ENCODE measurements around the gene LRMDA.

Gene LRMDA

GRCh38 chr10:75944061-75944460 lies 512.6 kb downstream of the LRMDA start:
- no peaks in the 10 kb centered on the region for H3K27me3 ChIP-seq (ENCODE audit: low read depth)
- H3K4me3 ChIP-seq, result no peak overlapping the region
- DNase-seq (ENCODE audit: low spot score in 2 of 2), result no peak
- no peaks in the 10 kb centered on the region for H3K4me1 ChIP-seq
- in situ Hi-C loops (cut with MboI; ENCODE audit: low sequenced_read_pairs), result no loop called here
- no peaks in the 10 kb centered on the region for H3K36me3 ChIP-seq (replicated peaks)
- no peaks in the 10 kb centered on the region for H3K9me3 ChIP-seq

- Histone ChIP-seq H3K4me1 (no peaks in the 10 kb centered on the region), H3K9me3 (no peaks in the 10 kb centered on the region), H3K36me3 (replicated peaks) (no peaks in the 10 kb centered on the region), H3K4me3 (no peak overlapping the region), H3K27me3 (ENCODE audit: low read depth) (no peaks in the 10 kb centered on the region)
- no peak for DNase-seq (ENCODE audit: low spot score in 2 of 2)
- in situ Hi-C loops (cut with MboI; ENCODE audit: low sequenced_read_pairs), result no loop called here
Observed at GRCh38 chr10:75948583-75948982, 517.2 kb downstream of the LRMDA start.

DNA sequence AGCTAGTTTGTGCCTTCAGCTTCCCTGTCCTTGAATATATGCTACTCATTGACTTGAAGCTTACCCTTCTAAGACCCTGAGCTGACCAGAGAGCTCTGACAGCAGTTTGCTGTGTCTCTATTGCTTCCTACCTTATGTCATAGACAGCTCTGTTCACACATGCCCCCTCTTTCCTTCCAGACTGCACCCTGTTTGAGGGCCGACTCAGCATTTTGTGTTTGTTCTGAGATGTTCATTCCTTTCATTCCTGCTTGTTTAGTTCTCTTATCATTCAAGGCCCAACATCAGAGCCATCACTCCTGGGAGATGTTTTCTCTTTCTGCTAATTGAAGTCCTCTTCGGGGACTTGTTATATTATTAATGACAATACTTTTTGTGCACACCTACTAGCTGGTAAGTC lies 518.9 kb downstream of the LRMDA start:
- DNase-seq (ENCODE audit: low spot score in 2 of 2), result no peak
- in situ Hi-C loops (cut with MboI; ENCODE audit: low sequenced_read_pairs), result no loop called here
- Histone ChIP-seq H3K4me3 (no peak overlapping the region), H3K36me3 (replicated peaks) (no peaks in the 10 kb centered on the region), H3K27me3 (ENCODE audit: low read depth) (no peaks in the 10 kb centered on the region), H3K9me3 (no peaks in the 10 kb centered on the region), H3K4me1 (no peaks in the 10 kb centered on the region)

DNA sequence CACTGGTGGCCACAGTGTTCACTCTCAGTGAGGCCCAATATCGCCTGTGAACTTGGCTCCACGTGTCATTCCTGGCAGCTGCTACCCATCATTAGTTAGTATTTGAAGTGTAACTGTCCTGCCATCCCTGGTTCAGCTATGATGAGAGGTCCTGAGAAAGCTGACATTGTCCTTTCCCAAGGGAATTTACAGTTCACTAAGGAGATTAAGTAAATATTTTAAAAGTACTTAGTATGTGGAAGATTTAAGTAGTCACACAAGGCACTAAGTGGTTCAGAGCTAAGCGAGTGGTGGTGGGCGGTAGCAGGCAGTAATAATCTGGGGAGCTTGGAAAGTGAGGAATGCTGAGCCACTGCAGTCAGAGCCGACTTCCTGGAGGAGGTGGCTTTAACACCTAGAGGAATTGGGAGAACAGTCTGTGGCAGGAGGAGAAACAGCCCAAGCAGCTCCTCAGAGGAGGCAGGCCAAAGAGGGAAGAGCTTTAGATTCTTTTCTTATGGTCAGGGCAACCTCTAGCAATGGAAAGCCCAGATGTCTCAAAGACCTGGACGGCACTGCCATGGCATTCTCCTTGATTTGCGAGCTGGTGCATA lies 519.7 kb downstream of the LRMDA start:
- Histone ChIP-seq H3K4me3 (no peak overlapping the region), H3K9me3 (no peaks in the 10 kb centered on the region), H3K36me3 (replicated peaks) (no peaks in the 10 kb centered on the region), H3K27me3 (ENCODE audit: low read depth) (no peaks in the 10 kb centered on the region), H3K4me1 (no peaks in the 10 kb centered on the region)
- DNase-seq (ENCODE audit: low spot score in 2 of 2), result no peak
- in situ Hi-C loops (cut with MboI; ENCODE audit: low sequenced_read_pairs), result no loop called here

GRCh38 chr10:75951627-75952026 lies 520.2 kb downstream of the LRMDA start:
- Histone ChIP-seq H3K9me3 (no peaks in the 10 kb centered on the region), H3K27me3 (ENCODE audit: low read depth) (no peaks in the 10 kb centered on the region), H3K4me1 (no peaks in the 10 kb centered on the region), H3K4me3 (no peak overlapping the region), H3K36me3 (replicated peaks) (no peaks in the 10 kb centered on the region)
- in situ Hi-C loops (cut with MboI; ENCODE audit: low sequenced_read_pairs), result no loop called here
- no peak for DNase-seq (ENCODE audit: low spot score in 2 of 2)

- no peaks in the 10 kb centered on the region for H3K36me3 ChIP-seq (replicated peaks)
- H3K4me1 ChIP-seq, result no peaks in the 10 kb centered on the region
- H3K4me3 ChIP-seq, result no peak overlapping the region
- no peaks in the 10 kb centered on the region for H3K27me3 ChIP-seq (ENCODE audit: low read depth)
- H3K9me3 ChIP-seq, result no peaks in the 10 kb centered on the region
- in situ Hi-C loops (cut with MboI; ENCODE audit: low sequenced_read_pairs), result no loop called here
- DNase-seq (ENCODE audit: low spot score in 2 of 2), result no peak
Observed at GRCh38 chr10:75952093-75952492, 520.7 kb downstream of the LRMDA start.

DNA sequence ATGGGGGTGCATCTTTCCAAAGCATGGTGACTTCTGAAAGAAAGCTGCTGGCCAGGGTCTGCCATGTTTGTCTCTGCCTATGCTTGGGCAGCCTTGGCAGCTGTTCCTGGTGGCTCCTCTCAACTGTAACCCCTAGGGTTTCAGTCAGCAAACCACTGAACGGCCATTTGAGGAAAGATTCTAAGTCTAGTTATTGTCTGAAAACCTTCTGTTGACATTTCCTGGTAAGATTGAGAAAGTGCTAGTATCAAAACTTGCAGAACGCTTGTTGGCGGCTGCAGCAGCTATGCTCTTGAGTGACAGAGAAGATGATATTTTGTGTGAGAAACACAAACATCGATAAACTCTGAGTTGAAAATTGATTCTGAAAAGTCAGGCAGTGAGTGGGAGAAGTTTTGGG lies 523.1 kb downstream of the LRMDA start:
- DNase-seq (ENCODE audit: low spot score in 2 of 2), result no peak
- Histone ChIP-seq H3K4me3 (no peak overlapping the region), H3K4me1 (no peaks in the 10 kb centered on the region), H3K27me3 (ENCODE audit: low read depth) (no peaks in the 10 kb centered on the region), H3K9me3 (no peaks in the 10 kb centered on the region), H3K36me3 (replicated peaks) (no peaks in the 10 kb centered on the region)
- in situ Hi-C loops (cut with MboI; ENCODE audit: low sequenced_read_pairs), result no loop called here

- DNase-seq (ENCODE audit: low spot score in 2 of 2), result no peak
- in situ Hi-C loops (cut with MboI; ENCODE audit: low sequenced_read_pairs), result no loop called here
- Histone ChIP-seq H3K4me1 (no peaks in the 10 kb centered on the region), H3K36me3 (replicated peaks) (no peaks in the 10 kb centered on the region), H3K4me3 (no peak overlapping the region), H3K27me3 (ENCODE audit: low read depth) (no peaks in the 10 kb centered on the region), H3K9me3 (no peaks in the 10 kb centered on the region)
Observed at GRCh38 chr10:75955973-75956502, 524.6 kb downstream of the LRMDA start.

DNA sequence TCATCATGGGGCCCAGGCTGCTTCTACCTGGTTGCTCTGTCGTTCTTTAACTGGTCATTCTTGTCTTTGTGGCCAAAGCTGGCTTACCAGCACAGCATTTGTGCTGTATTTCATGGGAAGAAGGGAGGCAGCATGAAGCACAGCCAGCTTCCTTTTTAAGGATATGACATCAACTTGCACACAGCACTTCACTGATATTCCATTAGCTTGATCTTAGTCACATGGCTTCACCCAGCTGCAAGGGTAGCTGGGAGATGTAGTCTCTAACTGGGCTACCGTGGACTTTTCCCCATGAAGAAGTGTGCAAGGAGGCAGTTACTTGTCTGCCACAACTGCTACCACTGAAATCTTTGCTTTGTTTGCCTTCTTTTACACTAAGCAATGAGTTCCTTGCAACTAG lies 525.2 kb downstream of the LRMDA start:
- in situ Hi-C loops (cut with MboI; ENCODE audit: low sequenced_read_pairs), result no loop called here
- no peaks in the 10 kb centered on the region for H3K36me3 ChIP-seq (replicated peaks)
- no peaks in the 10 kb centered on the region for H3K9me3 ChIP-seq
- H3K4me3 ChIP-seq, result no peak overlapping the region
- no peaks in the 10 kb centered on the region for H3K4me1 ChIP-seq
- H3K27me3 ChIP-seq (ENCODE audit: low read depth), result no peaks in the 10 kb centered on the region
- no peak for DNase-seq (ENCODE audit: low spot score in 2 of 2)

DNA sequence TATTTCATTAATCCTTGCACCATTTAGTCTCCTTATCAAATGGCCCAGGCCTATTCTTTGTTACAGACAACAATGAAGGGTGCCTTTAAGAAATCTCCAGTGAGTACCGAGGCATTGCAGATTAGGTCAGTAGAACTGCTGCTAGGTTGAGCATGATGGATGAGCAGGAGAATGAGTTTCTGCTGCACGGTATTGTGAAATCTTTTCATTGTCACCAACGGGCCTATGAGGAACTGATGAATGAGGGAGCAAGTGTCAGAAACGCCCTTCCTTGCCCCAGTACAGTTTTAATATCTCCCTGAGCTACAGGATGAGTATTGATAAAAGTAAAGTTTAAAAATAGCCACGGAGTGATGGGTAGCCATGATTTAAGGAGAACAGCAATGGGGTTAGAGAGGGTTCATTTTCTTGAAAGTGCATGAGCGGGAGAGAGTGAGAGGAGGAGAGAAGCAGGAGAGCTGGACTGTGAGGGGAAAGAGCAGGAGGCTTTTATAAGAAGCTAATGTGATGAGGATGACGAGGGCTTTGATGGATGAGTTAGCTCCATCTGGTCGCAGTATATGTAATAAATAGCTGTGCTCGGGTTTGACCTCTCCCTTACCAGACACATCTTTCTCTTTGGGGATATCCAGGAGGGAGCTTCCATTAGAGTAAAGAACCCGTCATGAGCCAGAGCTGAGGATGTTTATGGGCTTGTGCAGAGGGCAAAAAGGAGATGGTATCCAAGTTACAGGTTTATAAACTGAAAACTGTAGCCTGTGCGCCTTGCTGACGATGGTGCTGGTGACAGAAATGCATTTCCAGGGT lies 526.1 kb downstream of the LRMDA start:
- Histone ChIP-seq H3K27me3 (ENCODE audit: low read depth) (no peaks in the 10 kb centered on the region), H3K9me3 (no peaks in the 10 kb centered on the region), H3K4me1 (no peaks in the 10 kb centered on the region), H3K36me3 (replicated peaks) (no peaks in the 10 kb centered on the region), H3K4me3 (no peak overlapping the region)
- no peak for DNase-seq (ENCODE audit: low spot score in 2 of 2)
- in situ Hi-C loops (cut with MboI; ENCODE audit: low sequenced_read_pairs), result no loop called here

DNA sequence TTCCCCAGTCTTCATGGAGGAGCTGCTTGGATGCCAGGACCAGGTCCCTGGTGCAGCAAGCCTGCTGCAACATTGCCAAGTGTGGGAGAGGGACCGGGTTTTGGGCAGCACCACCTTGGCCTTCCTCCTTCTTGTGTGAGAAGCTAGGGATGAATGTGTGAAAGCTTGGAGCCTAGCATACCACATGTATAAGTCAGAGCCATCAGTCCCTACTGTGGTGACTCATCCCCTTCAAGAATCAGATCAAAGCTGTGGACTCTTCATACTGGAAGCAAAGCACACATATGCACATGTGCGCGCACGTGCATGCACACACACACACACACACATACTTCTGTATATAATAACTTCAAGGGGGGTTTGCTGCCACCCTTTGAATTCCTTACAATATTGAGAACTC lies 527.8 kb downstream of the LRMDA start:
- DNase-seq (ENCODE audit: low spot score in 2 of 2), result no peak
- no peaks in the 10 kb centered on the region for H3K36me3 ChIP-seq (replicated peaks)
- no peaks in the 10 kb centered on the region for H3K27me3 ChIP-seq (ENCODE audit: low read depth)
- H3K4me3 ChIP-seq, result no peak overlapping the region
- in situ Hi-C loops (cut with MboI; ENCODE audit: low sequenced_read_pairs), result no loop called here
- H3K4me1 ChIP-seq, result no peaks in the 10 kb centered on the region
- H3K9me3 ChIP-seq, result no peaks in the 10 kb centered on the region

- Histone ChIP-seq H3K4me1 (no peaks in the 10 kb centered on the region), H3K36me3 (replicated peaks) (no peaks in the 10 kb centered on the region), H3K9me3 (no peaks in the 10 kb centered on the region), H3K4me3 (no peak overlapping the region), H3K27me3 (ENCODE audit: low read depth) (no peaks in the 10 kb centered on the region)
- in situ Hi-C loops (cut with MboI; ENCODE audit: low sequenced_read_pairs), result no loop called here
- DNase-seq (ENCODE audit: low spot score in 2 of 2), result no peak
Observed at GRCh38 chr10:75959912-75960311, 528.5 kb downstream of the LRMDA start.

GRCh38 chr10:75962395-75963061 lies 531.1 kb downstream of the LRMDA start:
- Histone ChIP-seq H3K36me3 (replicated peaks) (no peaks in the 10 kb centered on the region), H3K4me3 (no peak overlapping the region), H3K27me3 (ENCODE audit: low read depth) (no peaks in the 10 kb centered on the region), H3K4me1 (no peaks in the 10 kb centered on the region), H3K9me3 (no peaks in the 10 kb centered on the region)
- in situ Hi-C loops (cut with MboI; ENCODE audit: low sequenced_read_pairs), result no loop called here
- no peak for DNase-seq (ENCODE audit: low spot score in 2 of 2)

- no peaks in the 10 kb centered on the region for H3K36me3 ChIP-seq (replicated peaks)
- H3K4me3 ChIP-seq, result no peak overlapping the region
- DNase-seq (ENCODE audit: low spot score in 2 of 2), result no peak
- H3K9me3 ChIP-seq, result no peaks in the 10 kb centered on the region
- H3K4me1 ChIP-seq, result no peaks in the 10 kb centered on the region
- H3K27me3 ChIP-seq (ENCODE audit: low read depth), result no peaks in the 10 kb centered on the region
- in situ Hi-C loops (cut with MboI; ENCODE audit: low sequenced_read_pairs), result no loop called here
Observed at GRCh38 chr10:75967491-75967890, 536.1 kb downstream of the LRMDA start.

Measured in HAP-1 (cell line).